Measurements from ENCODE around the gene NIPBL.

- TF ChIP-seq GATA2 (IDR thresholded peaks at IDR 0.05; ENCODE audit: low read depth, low read length) (no peak), GATA3 (IDR thresholded peaks at IDR 0.05; ENCODE audit: low read depth, low read length) (no peak)
Measured at GRCh38 chr5:36897616-36898015, 21.0 kb downstream of the NIPBL start.

All from SH-SY5Y (cell line).